Activated naive CD4-positive, alpha-beta T cell treated with anti-CD3 and anti-CD28 coated beads, Interleukin-2, amount 10 ng/mL, durations not matched to agents 7 days and 5 days (primary cell): ENCODE results near the gene IL4R.
A peak's percentile ranks its signal among the peaks of the same experiment; 100 is the strongest.
"Not testable (repeated sequence)": the region's sequence is repeated elsewhere in the genome, so short reads cannot be mapped to it uniquely, and the experiment has no call there.

Experiments used
- CTCF ChIA-PET: fragments of 350-600 bp; sonication (Branson Sonifier 250); formaldehyde crosslinking; loops from one replicate; lab custom pipeline; 2021; ENCODE audit warnings: antibody characterized with exemption; lab: Charles Lee
- DNase-seq: peaks from one replicate; pipeline ENCODE4 v3.0.0-alpha.2; 2020
- H3K27ac Mint-ChIP-seq: one replicate; pipeline ENCODE4 v1.8.0; 2021; ENCODE audit warnings: mild to moderate bottlenecking, moderate library complexity, mixed read lengths
- H3K27me3 Mint-ChIP-seq: one replicate; pipeline ENCODE4 v1.8.0; 2021; ENCODE audit warnings: mild to moderate bottlenecking, mixed read lengths
- H3K36me3 Mint-ChIP-seq: one replicate; pipeline ENCODE4 v1.8.0; 2021; ENCODE audit warnings: mixed read lengths
- H3K4me1 Mint-ChIP-seq: one replicate; pipeline ENCODE4 v1.8.0; 2021; ENCODE audit warnings: mixed read lengths
- H3K4me3 Mint-ChIP-seq: one replicate; pipeline ENCODE4 v1.8.0; 2021; ENCODE audit warnings: mild to moderate bottlenecking, moderate library complexity, mixed read lengths
- H3K9me3 Mint-ChIP-seq: one replicate; pipeline ENCODE4 v1.8.0; 2021; ENCODE audit warnings: mixed read lengths

IL4R gene

DNA sequence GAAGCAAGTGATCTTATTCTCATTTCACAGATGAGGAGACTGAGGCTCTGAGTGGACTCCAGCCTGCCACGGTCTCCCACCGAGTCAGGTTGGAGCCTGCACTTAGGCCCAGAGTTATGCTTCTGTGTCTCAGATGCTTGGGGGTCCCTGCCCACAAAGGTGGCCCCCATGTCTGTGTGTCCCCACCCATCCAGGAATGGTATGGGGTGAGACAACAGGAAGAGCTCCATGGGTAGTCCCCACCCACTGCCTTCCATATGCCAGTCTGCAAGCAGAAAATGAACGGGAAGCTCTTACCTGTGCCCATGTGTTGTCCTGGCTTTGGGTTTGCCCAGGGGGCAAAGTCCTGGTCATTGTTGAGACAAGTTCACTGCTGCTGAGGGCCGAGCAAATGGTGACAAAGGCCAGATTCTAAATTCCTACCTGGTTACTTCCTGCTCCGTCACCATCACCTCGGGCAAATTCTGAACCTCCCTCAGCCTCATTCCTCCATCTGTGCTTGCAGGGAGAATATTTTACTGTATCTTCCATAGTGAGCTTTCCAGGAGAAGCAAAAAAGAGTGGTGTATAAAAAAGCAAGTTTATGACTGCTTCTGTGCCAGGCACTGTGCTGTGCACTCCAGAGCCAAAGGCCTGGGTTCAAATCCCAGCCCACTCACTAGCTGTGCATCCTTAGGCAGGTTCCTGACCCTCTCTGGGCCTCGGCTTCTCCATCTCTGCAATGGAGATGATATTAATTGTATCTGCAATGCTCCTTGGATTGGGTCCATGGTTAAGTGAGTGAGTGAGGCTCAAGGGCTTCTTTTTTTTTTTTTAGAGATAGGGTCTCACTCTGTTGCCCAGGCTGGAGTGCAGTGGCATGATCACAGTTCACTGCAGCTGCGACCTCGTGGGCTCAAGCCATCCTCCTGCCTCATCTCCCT, 9.3 kb downstream of the IL4R start:
- no peak for DNase-seq
- no peaks in the 10 kb centered on the region for H3K27me3 Mint-ChIP-seq
- H3K36me3 Mint-ChIP-seq = peaks cover 77% of the 10 kb centered on the region
- H3K27ac Mint-ChIP-seq = peak overlapping the region; percentile 69
- peaks cover 99% of the 10 kb centered on the region for H3K4me1 Mint-ChIP-seq
- no peaks in the 10 kb centered on the region for H3K9me3 Mint-ChIP-seq
- H3K4me3 Mint-ChIP-seq = no peak overlapping the region
- CTCF ChIA-PET = interaction anchor here (1.4 to 4.7 kb wide), 2 partner anchors 89 to 93 kb away, joined by 3 to 29 read pairs; no protein-coding TSS in a partner anchor

DNA sequence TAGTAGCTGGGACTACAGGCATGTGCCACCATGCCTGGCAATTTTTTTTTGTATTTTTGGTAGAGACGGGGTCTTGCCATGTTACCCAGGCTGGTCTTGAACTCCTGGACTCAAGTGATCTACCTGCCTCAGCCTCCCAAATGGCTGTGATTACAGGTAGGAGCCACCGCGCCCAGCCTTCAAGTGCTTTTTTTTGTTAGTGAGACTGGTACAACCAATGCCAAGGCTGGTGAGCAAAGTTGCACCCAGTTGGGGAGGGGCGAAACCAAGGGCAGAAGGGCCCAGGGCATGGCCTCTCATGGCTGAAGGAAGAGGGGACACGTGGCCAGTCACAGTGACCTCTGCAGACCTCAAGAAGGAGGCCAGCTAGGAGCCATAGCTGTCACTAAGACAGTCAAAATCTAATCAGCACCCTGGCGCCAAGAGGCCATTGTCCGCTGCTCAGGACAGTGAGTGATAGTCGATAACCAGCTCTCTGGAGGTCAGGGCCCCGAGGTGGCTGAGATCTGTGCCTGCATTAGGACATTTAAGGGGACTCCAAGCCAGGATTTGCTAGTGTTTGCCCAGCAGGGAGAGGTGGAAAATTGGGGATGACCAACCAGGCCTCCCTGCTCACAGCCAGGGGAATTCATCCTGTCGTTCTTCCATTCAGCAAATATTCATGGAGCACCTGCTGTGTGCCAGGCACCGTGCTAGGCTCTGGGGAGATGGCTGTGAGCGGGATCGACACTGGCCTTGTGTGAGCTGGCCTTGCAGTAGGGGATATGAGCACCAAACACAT, 10.2 kb downstream of the IL4R start:
- Mint-ChIP-seq H3K27me3 (no peaks in the 10 kb centered on the region), H3K27ac (peak overlapping the region; percentile 22), H3K4me3 (no peak overlapping the region), H3K4me1 (peaks cover 99% of the 10 kb centered on the region), H3K9me3 (no peaks in the 10 kb centered on the region), H3K36me3 (peaks cover 75% of the 10 kb centered on the region)
- DNase-seq = no peak
- CTCF ChIA-PET = interaction anchor here (1.4 to 4.7 kb wide), 2 partner anchors 90 to 94 kb away, joined by 3 to 29 read pairs; no protein-coding TSS in a partner anchor

DNA sequence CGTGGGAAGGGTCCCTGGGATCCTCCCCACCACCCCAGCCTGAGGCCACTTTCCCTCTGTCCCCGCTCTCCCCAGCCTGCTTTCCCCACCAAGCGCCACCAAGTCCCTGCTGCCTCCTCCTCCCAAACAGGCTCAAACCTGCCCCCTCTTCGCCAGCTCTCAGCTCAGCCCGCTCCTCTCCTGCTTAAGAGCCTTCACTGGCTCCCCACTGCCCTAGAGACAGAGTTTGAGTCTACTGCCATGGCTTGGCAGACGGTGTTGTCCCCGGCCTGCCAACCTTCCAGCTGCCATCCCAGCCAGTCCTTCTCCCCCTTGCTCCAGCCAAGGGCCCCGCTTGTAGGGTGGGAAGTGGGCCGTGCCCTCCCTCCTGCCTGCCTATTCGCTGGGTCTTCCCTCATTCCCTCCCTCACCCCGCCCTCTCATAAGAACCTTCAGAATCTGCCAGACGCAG, 11.1 kb downstream of the IL4R start:
- CTCF ChIA-PET = interaction anchor here (1.0 kb wide), 1 partner anchor 90 kb away, joined by 3 read pairs; no protein-coding TSS in a partner anchor
- DNase-seq = no peak
- H3K27me3 Mint-ChIP-seq = no peaks in the 10 kb centered on the region
- peaks cover 75% of the 10 kb centered on the region for H3K36me3 Mint-ChIP-seq
- no peaks in the 10 kb centered on the region for H3K9me3 Mint-ChIP-seq
- H3K4me3 Mint-ChIP-seq = no peak overlapping the region
- peaks cover 99% of the 10 kb centered on the region for H3K4me1 Mint-ChIP-seq
- peak overlapping the region; percentile 64 for H3K27ac Mint-ChIP-seq

DNA sequence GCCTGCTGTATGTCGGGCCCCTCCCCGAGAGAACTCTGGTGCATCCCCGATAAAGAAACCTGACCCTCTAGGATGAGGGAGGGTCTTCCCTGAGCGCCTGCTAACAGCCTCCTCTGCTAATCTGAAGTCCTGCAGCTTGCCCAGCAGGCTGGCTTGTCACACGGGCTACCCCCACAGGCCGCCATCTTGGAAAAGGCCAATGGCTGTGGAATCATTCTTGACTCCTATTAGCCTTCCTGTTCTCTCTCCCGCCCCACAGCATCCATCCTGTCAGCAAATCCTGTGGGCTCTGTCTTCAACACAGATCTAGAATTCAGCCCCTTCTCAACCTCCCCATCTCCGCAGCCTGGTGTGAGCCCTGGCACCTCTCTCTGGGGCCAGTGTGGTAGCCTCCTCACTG, 12.0 kb downstream of the IL4R start:
- CTCF ChIA-PET = interaction anchor here (1.0 kb wide), 1 partner anchor 91 kb away, joined by 3 read pairs; no protein-coding TSS in a partner anchor
- peaks cover 95% of the 10 kb centered on the region for H3K4me1 Mint-ChIP-seq
- H3K4me3 Mint-ChIP-seq = no peak overlapping the region
- no peaks in the 10 kb centered on the region for H3K27me3 Mint-ChIP-seq
- H3K9me3 Mint-ChIP-seq = no peaks in the 10 kb centered on the region
- no peak for DNase-seq
- H3K36me3 Mint-ChIP-seq = peaks cover 74% of the 10 kb centered on the region
- peak overlapping the region; percentile 84 for H3K27ac Mint-ChIP-seq

DNA sequence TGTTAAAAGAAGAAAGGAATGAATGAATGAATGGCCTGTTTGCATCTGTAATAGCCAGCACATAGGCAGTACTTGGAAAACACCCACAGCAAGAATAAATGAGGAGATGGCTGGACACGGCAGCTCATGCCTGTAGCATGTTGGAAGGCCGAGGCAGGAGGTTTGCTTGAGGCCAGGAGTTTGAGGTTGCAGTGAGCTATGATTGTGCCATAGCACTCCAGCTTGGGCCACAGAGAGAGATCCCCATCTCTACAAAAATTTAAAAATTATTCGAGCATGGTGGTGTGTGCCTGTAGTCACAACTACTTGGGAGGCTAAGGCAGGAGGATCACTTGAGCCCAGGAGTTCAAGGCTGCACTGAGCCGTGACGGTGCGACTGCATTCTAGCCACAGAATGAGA, 12.5 kb downstream of the IL4R start:
- DNase-seq = no peak
- CTCF ChIA-PET = interaction anchor here (0.9 to 2.1 kb wide), 4 partner anchors 9 to 91 kb away, joined by 3 to 8 read pairs (median 4); no protein-coding TSS in a partner anchor
- Mint-ChIP-seq H3K27ac (peak overlapping the region; percentile 84), H3K9me3 (no peaks in the 10 kb centered on the region), H3K4me1 (peaks cover 94% of the 10 kb centered on the region), H3K36me3 (peaks cover 74% of the 10 kb centered on the region), H3K4me3 (peak overlapping the region; percentile 58), H3K27me3 (no peaks in the 10 kb centered on the region)

DNA sequence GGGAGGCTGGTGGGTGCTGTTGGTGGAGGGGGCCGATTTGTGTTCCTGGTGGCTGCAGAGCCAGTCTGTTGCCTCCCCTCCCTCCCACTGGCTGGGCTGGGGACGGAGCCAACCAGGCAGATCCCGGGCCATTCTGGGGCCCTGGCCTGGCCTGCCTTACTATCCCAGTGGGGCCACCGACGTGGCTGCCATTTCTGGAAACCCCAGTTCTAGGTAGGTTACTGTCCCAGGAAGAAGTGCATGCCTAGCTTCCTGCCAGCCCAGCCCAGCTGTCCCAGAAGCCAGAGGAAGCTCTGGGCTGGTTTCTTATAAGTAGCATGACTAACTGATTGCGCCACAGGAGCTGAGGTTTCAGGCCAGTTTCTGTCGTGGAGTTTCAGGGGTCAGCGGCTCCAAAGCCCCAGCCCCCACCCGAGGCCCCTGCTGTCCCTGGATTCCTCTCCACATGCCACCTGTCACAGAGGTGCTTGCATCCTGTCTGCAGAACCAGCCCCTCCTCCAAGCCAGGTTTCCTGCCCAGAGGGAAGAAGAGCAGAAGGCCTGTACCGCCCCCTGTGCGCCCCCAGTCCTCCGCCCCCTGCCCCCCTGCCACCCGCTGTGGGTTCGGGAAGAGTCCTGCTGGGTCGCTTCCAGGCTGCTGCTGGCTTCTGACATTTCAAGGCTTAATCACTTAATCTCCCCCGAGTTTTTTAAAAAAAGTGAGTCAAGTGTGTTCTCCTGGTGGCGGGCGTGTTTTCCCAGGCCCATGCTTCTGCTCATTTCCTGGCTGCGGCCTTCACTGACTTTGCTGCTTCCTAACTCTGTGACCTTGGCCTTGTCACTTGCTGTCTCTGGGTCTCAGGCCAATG, 13.2 kb downstream of the IL4R start:
- CTCF ChIA-PET = interaction anchor here (0.7 to 2.1 kb wide), 5 partner anchors 10 to 137 kb away, joined by 3 to 8 read pairs (median 3); no protein-coding TSS in a partner anchor
- no peaks in the 10 kb centered on the region for H3K9me3 Mint-ChIP-seq
- peaks cover 90% of the 10 kb centered on the region for H3K4me1 Mint-ChIP-seq
- H3K36me3 Mint-ChIP-seq = peaks cover 75% of the 10 kb centered on the region
- H3K27me3 Mint-ChIP-seq = no peaks in the 10 kb centered on the region
- H3K27ac Mint-ChIP-seq = peak overlapping the region; percentile 84
- peak overlapping the region; percentile 58 for H3K4me3 Mint-ChIP-seq
- DNase-seq = peak; percentile 70

DNA sequence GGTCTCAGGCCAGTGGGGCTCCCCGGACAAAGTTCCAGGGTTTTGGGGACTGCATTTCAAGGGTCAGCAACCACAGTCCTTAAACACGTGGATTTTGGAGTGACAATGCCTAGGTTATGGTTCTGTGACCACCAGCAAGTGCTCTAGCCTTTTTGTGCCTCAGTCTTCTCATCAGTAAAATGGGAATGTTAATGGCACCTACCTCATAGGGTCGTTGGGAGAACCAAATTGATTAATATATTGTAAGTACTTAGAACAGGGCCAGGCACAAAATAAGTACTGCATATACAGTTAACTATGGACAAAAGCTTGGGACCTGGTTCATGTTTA, 13.8 kb downstream of the IL4R start:
- H3K36me3 Mint-ChIP-seq = peaks cover 77% of the 10 kb centered on the region
- H3K27ac Mint-ChIP-seq = peak overlapping the region; percentile 84
- H3K4me3 Mint-ChIP-seq = peak overlapping the region; percentile 58
- CTCF ChIA-PET = interaction anchor here (0.8 to 2.1 kb wide), 2 partner anchors 10 to 148 kb away, joined by 3 to 8 read pairs; no protein-coding TSS in a partner anchor
- DNase-seq = no peak
- no peaks in the 10 kb centered on the region for H3K9me3 Mint-ChIP-seq
- no peaks in the 10 kb centered on the region for H3K27me3 Mint-ChIP-seq
- peaks cover 90% of the 10 kb centered on the region for H3K4me1 Mint-ChIP-seq

DNA sequence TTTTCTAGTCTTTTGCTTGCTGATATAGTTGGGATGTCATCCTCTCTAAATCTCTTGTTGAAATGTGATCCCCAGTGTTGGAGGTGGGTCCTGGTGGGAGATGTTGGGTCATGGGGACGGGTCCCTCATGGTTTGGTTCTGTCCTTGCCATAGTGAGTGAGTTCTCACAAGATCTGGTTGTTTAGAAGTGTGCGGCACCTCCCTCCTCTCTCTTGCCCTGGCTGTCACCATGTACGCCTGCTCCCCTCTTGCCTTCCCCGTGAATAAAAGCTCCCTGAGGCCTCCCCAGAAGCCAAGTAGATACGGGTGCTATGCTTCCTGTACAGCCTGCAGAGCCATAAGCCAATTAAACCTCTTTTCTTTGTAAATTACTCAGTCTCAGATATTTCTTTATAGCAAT, 15.2 kb downstream of the IL4R start:
- H3K36me3 Mint-ChIP-seq = peaks cover 74% of the 10 kb centered on the region
- DNase-seq = no peak
- no peaks in the 10 kb centered on the region for H3K27me3 Mint-ChIP-seq
- peak overlapping the region; percentile 26 for H3K4me3 Mint-ChIP-seq
- H3K4me1 Mint-ChIP-seq = peaks cover 81% of the 10 kb centered on the region
- no peaks in the 10 kb centered on the region for H3K9me3 Mint-ChIP-seq
- CTCF ChIA-PET = interaction anchor here (0.8 kb wide), 1 partner anchor 10 kb away, joined by 3 read pairs; no protein-coding TSS in a partner anchor
- peak overlapping the region; percentile 79 for H3K27ac Mint-ChIP-seq

DNA sequence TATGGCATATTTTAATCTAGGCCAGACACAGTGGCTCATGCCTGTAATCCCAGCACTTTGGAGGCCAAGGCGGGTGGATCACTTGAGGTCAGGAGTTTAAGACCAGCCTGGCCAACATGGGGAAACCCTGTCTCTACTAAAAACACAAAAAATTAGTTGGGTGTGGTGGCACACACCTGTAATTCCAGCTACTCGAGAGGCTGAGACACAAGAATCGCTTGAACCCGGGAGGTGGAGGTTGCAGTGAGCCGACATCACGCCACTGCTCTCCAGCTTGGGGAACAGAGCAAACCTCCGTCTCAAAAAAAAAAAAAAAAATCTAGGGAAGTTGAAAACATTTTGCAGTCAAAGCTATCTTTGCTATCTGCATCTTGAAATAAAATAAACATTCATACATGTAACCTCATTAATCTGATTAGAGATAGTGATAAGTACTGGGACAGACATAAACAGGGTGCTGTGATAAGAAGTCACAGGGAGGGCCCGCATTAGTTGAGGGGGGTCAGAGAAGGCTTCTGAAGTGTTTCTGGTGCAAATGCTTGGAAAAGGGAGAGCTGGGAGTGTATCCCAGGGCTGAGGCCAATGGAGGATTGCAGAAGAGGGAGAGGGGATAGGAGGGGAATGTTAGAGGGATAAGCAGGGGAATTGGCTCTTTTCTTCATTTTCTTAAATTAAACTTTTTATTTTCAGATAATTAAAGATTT, 15.8 kb downstream of the IL4R start:
- CTCF ChIA-PET = interaction anchor here (0.8 kb wide), 1 partner anchor 11 kb away, joined by 3 read pairs; no protein-coding TSS in a partner anchor
- H3K27me3 Mint-ChIP-seq, H3K9me3 Mint-ChIP-seq, DNase-seq, H3K4me3 Mint-ChIP-seq: not testable (repeated sequence)
- Mint-ChIP-seq H3K4me1 (peaks cover 81% of the 10 kb centered on the region), H3K36me3 (peaks cover 76% of the 10 kb centered on the region), H3K27ac (peak overlapping the region; percentile 61)

DNA sequence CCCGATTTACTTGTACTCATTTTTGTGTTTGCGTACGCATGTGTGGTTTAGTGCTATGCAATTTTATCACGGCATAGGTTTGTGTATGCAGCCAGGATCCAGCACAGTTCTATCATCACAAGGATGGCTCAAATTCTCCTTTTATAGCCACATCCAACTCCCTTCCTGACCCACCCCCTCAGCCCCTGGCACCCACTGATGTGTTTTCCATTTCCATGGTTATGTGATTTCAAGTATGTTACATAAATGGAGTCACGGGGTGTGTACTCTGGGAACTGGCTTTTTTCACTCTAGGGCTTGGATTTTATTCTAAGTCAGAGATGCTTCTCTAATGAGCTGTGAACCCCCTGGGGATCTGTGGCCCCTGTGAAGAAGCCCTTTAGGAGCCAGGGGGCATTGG, 16.8 kb downstream of the IL4R start:
- H3K4me3 Mint-ChIP-seq = no peak overlapping the region
- H3K27ac Mint-ChIP-seq = peak overlapping the region; percentile 60
- H3K4me1 Mint-ChIP-seq = peaks cover 77% of the 10 kb centered on the region
- CTCF ChIA-PET = interaction anchor here (1.4 kb wide), 1 partner anchor 11 kb away, joined by 3 read pairs; no protein-coding TSS in a partner anchor
- no peaks in the 10 kb centered on the region for H3K27me3 Mint-ChIP-seq
- H3K9me3 Mint-ChIP-seq = no peaks in the 10 kb centered on the region
- DNase-seq = no peak
- peaks cover 82% of the 10 kb centered on the region for H3K36me3 Mint-ChIP-seq

DNA sequence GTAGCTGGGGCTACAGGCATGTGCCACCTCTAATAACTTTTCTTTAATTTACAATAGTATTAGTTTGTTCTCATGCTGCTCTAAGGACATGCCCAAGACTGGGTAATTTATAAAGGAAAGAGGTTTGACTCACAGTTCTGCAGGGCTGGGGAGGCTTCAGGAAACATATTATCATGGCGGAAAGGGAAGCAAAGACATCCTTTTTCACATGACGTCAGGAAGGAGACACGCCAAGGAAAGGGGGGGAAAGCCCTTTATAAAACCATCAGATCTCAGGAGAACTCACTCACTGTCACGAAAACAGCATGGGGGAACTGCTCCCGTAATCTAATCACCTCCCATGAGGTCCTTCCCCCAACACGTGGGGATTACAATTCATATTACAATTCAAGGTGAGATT, 18.3 kb downstream of the IL4R start:
- CTCF ChIA-PET = no interaction called here
- Mint-ChIP-seq H3K36me3 (peaks cover 80% of the 10 kb centered on the region), H3K9me3 (no peaks in the 10 kb centered on the region), H3K4me3 (no peak overlapping the region), H3K4me1 (peaks cover 72% of the 10 kb centered on the region), H3K27me3 (no peaks in the 10 kb centered on the region), H3K27ac (peak overlapping the region; percentile 52)
- no peak for DNase-seq

DNA sequence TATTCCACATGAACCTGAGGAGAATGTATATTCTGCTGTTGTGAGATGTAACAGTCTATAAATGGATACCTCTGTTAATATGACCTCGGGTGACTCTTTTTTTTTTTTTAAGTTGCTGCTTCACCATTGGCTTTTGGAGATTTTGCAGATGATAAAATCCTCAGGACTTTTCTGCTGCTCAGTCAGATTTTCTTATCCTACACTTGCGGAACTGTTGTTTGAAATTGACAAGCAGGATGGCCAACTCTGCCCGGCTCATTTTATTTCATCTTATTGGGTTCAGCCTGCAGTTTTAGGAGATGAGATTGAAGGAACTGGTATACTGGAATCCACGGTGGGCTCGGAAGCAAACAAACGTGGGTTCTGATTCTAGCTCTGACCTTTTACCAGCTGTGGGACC, 19.3 kb downstream of the IL4R start:
- peaks cover 78% of the 10 kb centered on the region for H3K36me3 Mint-ChIP-seq
- no peaks in the 10 kb centered on the region for H3K27me3 Mint-ChIP-seq
- H3K27ac Mint-ChIP-seq = peak overlapping the region; percentile 7
- H3K4me1 Mint-ChIP-seq = peaks cover 65% of the 10 kb centered on the region
- no peaks in the 10 kb centered on the region for H3K9me3 Mint-ChIP-seq
- CTCF ChIA-PET = no interaction called here
- H3K4me3 Mint-ChIP-seq = no peak overlapping the region
- DNase-seq = no peak

DNA sequence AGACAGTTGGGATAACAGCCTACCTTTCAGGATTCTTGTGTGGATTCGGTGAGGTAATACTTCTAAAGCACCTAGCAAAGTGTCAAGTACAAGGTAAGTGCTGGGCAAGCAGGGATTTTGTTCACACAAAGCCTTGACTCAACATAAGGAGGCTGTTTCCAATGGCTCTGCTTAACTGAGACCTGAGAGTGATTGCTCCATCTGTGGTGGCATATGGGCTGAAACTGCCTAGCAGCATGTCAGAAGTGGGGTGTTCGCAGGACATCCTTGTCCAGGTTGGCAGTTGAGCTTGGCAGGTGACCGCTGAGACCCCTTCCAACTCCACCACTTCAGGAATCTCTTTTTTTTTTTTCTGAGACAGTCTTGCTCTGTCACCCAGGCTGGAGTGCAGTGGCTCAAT, 19.8 kb downstream of the IL4R start:
- CTCF ChIA-PET = no interaction called here
- H3K27ac Mint-ChIP-seq = no peak overlapping the region
- peaks cover 81% of the 10 kb centered on the region for H3K36me3 Mint-ChIP-seq
- H3K4me3 Mint-ChIP-seq = no peak overlapping the region
- DNase-seq = no peak
- peaks cover 63% of the 10 kb centered on the region for H3K4me1 Mint-ChIP-seq
- no peaks in the 10 kb centered on the region for H3K9me3 Mint-ChIP-seq
- H3K27me3 Mint-ChIP-seq = no peaks in the 10 kb centered on the region
